H1 (cell line): Measurements from ENCODE around the gene FSTL4. TPM values are rescaled to one million over a fixed set of nuclear protein-coding genes. Genes with fewer than 3 reads are reported as not detected.

Source experiments
- CTCF ChIA-PET: fragments of 300-600 bp; sonication (Branson Sonifier 250); formaldehyde crosslinking; loops from one replicate; lab custom pipeline; 2021; ENCODE audit not compliant: partially characterized antibody; lab: Charles Lee
- POLR2A ChIA-PET: fragments of 300-600 bp; sonication (Branson Sonifier 250); formaldehyde crosslinking; loops from one replicate; lab custom pipeline; 2021; ENCODE audit warnings: inconsistent platforms; ENCODE audit not compliant: partially characterized antibody; lab: Charles Lee
- DNase-seq, 2 experiments: peaks; one replicate each; pipeline versions ENCODE4 v3.0.0 to v3.0.0-alpha.2; 2010 to 2022; ENCODE audit warnings: low spot score in 2 of 2, low read depth in 1 of 2, mixed read lengths in 1 of 2
- FAIRE-seq: peaks from 2 replicates; lab custom pipeline; 2011; peaks lifted over from hg19 to GRCh38; lab: Jason Lieb, UNC
- H2AFZ ChIP-seq: 2 replicates; pipeline ENCODE4 v1.8.1; 2012; ENCODE audit warnings: low read length, inconsistent platforms
- H2AK5ac ChIP-seq: 2 replicates; pipeline ENCODE4 v1.6.1; 2013; ENCODE audit warnings: low read depth, low read length
- H2BK120ac ChIP-seq: replicated peaks from 2 replicates; pipeline ENCODE3; 2013; ENCODE audit warnings: low read depth, low read length, inconsistent platforms
- H2BK12ac ChIP-seq: 2 replicates; pipeline ENCODE4 v1.6.1; 2013; ENCODE audit warnings: low read depth, low read length
- H2BK15ac ChIP-seq: 2 replicates; pipeline ENCODE4 v1.6.1; 2013; ENCODE audit warnings: low read length
- H2BK20ac ChIP-seq: 2 replicates; pipeline ENCODE4 v1.6.1; 2013; ENCODE audit warnings: low read length
- H2BK5ac ChIP-seq: 2 replicates; pipeline ENCODE4 v1.6.1; 2013; ENCODE audit warnings: low read depth, low read length
- H3K14ac ChIP-seq: 2 replicates; pipeline ENCODE4 v1.6.1; 2013; ENCODE audit warnings: inconsistent platforms; ENCODE audit not compliant: insufficient read length
- H3K18ac ChIP-seq: 2 replicates; pipeline ENCODE4 v1.6.1; 2013; ENCODE audit warnings: low read length; ENCODE audit errors: extremely low read depth
- H3K23ac ChIP-seq: 2 replicates; pipeline ENCODE4 v1.6.1; 2013; ENCODE audit warnings: inconsistent platforms; ENCODE audit not compliant: insufficient read length
- H3K23me2 ChIP-seq: 2 replicates; pipeline ENCODE4 v1.6.1; 2013; ENCODE audit warnings: low read depth, low read length
- H3K27ac ChIP-seq: 2 replicates; pipeline ENCODE4 v1.6.1; 2011; ENCODE audit warnings: low read depth, low read length, inconsistent platforms
- H3K27me3 ChIP-seq, 4 experiments: replicated peaks in 1 of 4; 1 replicate in 1 of 4; 2 replicates in 3 of 4; pipeline versions ENCODE4 v1.6.1 to v1.8.1; 2011 to 2013; ENCODE audit warnings: low read length in 3 of 4, mild to moderate bottlenecking in 3 of 4, inconsistent platforms in 2 of 4, mixed read lengths in 2 of 4, moderate library complexity in 1 of 4; ENCODE audit not compliant: control insufficient read depth in 3 of 4, insufficient read depth in 3 of 4; ENCODE audit errors: extremely low read depth in 1 of 4
- H3K36me3 ChIP-seq, 4 experiments: 2 replicates each; pipeline versions ENCODE4 v1.6.1 to v1.8.1; 2011 to 2013; ENCODE audit warnings: mild to moderate bottlenecking in 4 of 4, low read length in 3 of 4, moderate library complexity in 2 of 4, control low read depth in 1 of 4, inconsistent platforms in 1 of 4; ENCODE audit not compliant: insufficient read depth in 4 of 4, control insufficient read depth in 2 of 4
- H3K4ac ChIP-seq: replicated peaks from 2 replicates; pipeline ENCODE3; 2013; ENCODE audit warnings: low read length, low read depth, mixed read lengths, inconsistent platforms; ENCODE audit not compliant: insufficient read length
- H3K4me1 ChIP-seq, 4 experiments: replicated peaks in 1 of 4; 1 replicate in 1 of 4; 2 replicates in 3 of 4; pipeline versions ENCODE4 v1.6.1 to v1.8.1; 2011 to 2013; ENCODE audit warnings: low read length in 3 of 4, inconsistent platforms in 2 of 4, mixed read lengths in 1 of 4; ENCODE audit not compliant: insufficient read depth in 4 of 4, control insufficient read depth in 3 of 4
- H3K4me2 ChIP-seq, 2 experiments: 2 replicates each; pipeline versions ENCODE4 v1.6.1 to v1.8.1; 2011 to 2013; ENCODE audit warnings: low read depth in 2 of 2, low read length in 2 of 2, control low read depth in 1 of 2, inconsistent platforms in 1 of 2, mild to moderate bottlenecking in 1 of 2; ENCODE audit not compliant: insufficient read depth in 1 of 2
- H3K4me3 ChIP-seq, 4 experiments: fragments of 200-600, 300-600 bp in 1 of 4; sonication (generic), shearing (Covaris generic), sonication (Bioruptor Twin) in 1 of 4; 2 replicates each; pipeline versions ENCODE4 v1.5.1 to v1.8.1; 2011 to 2016; ENCODE audit warnings: low read length in 4 of 4, low read depth in 3 of 4, control low read depth in 2 of 4, inconsistent platforms in 2 of 4, mild to moderate bottlenecking in 2 of 4, mixed read lengths in 1 of 4, moderate library complexity in 1 of 4; ENCODE audit not compliant: insufficient read depth in 2 of 4; ENCODE audit errors: extremely low read depth in 1 of 4
- H3K56ac ChIP-seq: replicated peaks from 2 replicates; pipeline ENCODE3; 2013; ENCODE audit warnings: low read depth, mild to moderate bottlenecking, mixed read lengths, low read length, inconsistent platforms; ENCODE audit not compliant: insufficient read length
- H3K79me1 ChIP-seq: 2 replicates; pipeline ENCODE4 v1.6.1; 2013; ENCODE audit warnings: low read depth, low read length, control low read depth
- H3K79me2 ChIP-seq, 2 experiments: 2 replicates each; pipeline versions ENCODE4 v1.6.1 to v1.8.1; 2012 to 2013; ENCODE audit warnings: low read length in 2 of 2, mild to moderate bottlenecking in 2 of 2, inconsistent platforms in 1 of 2; ENCODE audit not compliant: insufficient read depth in 2 of 2, control insufficient read depth in 1 of 2
- H3K9ac ChIP-seq, 4 experiments: replicated peaks in 1 of 4; 1 replicate in 1 of 4; 2 replicates in 3 of 4; pipeline versions ENCODE4 v1.6.1 to v1.8.1; 2011 to 2013; ENCODE audit warnings: low read depth in 3 of 4, low read length in 3 of 4, control low read depth in 2 of 4, mild to moderate bottlenecking in 2 of 4, moderate library complexity in 2 of 4, inconsistent platforms in 1 of 4; ENCODE audit errors: extremely low read depth in 1 of 4
- H3K9me3 ChIP-seq, 2 experiments: 2 replicates each; pipeline versions ENCODE4 v1.6.1 to v1.8.1; 2012 to 2013; ENCODE audit warnings: mild to moderate bottlenecking in 2 of 2, moderate library complexity in 2 of 2, control low read depth in 1 of 2, inconsistent platforms in 1 of 2, low read depth in 1 of 2, low read length in 1 of 2, mixed read lengths in 1 of 2; ENCODE audit not compliant: insufficient read depth in 2 of 2
- H4K20me1 ChIP-seq, 2 experiments: replicated peaks in 1 of 2; 2 replicates each; pipeline versions ENCODE3 to v1.8.1; 2011 to 2013; ENCODE audit warnings: inconsistent platforms in 2 of 2, low read length in 2 of 2, mild to moderate bottlenecking in 1 of 2; ENCODE audit not compliant: insufficient read depth in 2 of 2, control insufficient read depth in 1 of 2
- H4K5ac ChIP-seq: 2 replicates; pipeline ENCODE4 v1.6.1; 2013; ENCODE audit warnings: low read length, low read depth, mixed read lengths, inconsistent platforms; ENCODE audit not compliant: insufficient read length
- H4K8ac ChIP-seq: 2 replicates; pipeline ENCODE4 v1.8.0; 2013; ENCODE audit warnings: mild to moderate bottlenecking, moderate library complexity, low read length, inconsistent platforms; ENCODE audit not compliant: insufficient read depth; ENCODE audit errors: extremely low read depth
- H4K91ac ChIP-seq: replicated peaks from 2 replicates; pipeline ENCODE3; 2013; ENCODE audit warnings: low read length, mixed read lengths, inconsistent platforms; ENCODE audit not compliant: insufficient read length
- CEBPB ChIP-seq: IDR thresholded peaks from 2 replicates; pipeline ENCODE4 v1.6.1; 2012; ENCODE audit warnings: low read depth, low read length
- GABPA ChIP-seq: IDR thresholded peaks from 2 replicates; pipeline ENCODE4 v1.6.1; 2011; ENCODE audit warnings: mild to moderate bottlenecking, low read length, moderate library complexity, borderline replicate concordance; ENCODE audit not compliant: insufficient read depth
- WGBS, 2 experiments: shearing (Covaris generic) in 1 of 2; methylation state at CpG; one replicate each; pipeline versions ENCODE4 v1.1.6 to v1.1.7; 2013 to 2015; ENCODE audit warnings: low lambda C conversion rate in 2 of 2, mixed read lengths in 2 of 2, inconsistent platforms in 1 of 2, low coverage in 1 of 2, missing lambda C conversion rate in 1 of 2; ENCODE audit not compliant: insufficient replicate concordance in 2 of 2, insufficient coverage in 1 of 2, insufficient read length in 1 of 2; ENCODE audit errors: extremely low coverage in 1 of 2, missing lambda C conversion rate in 1 of 2; 5-methylcytosine and 5-hydroxymethylcytosine counted together
- polyA plus RNA-seq, 7 experiments: library from polyadenylated mRNA; depleted of rRNA in 3 of 7; stranded (reverse) in 5 of 7; unstranded in 2 of 7; fragments of >200 nt in 5 of 7; fragments of 200-250 nt in 2 of 7; gene quantifications; 1 replicate in 5 of 7; 2 replicates in 1 of 7; 4 replicates in 1 of 7; pipeline versions ENCODE4 v1.2.1 to v1.2.3, GENCODE V29; 2011 to 2013; ENCODE audit warnings: missing spikeins in 2 of 7, mixed read lengths in 2 of 7
- total RNA-seq: library from RNA; stranded (reverse); fragmentation: NEBNext Ultra II Directional; extraction: Animal tissue kit (Norgen Biotek cat#: 25700); gene quantifications from 2 replicates; pipeline ENCODE4 v1.2.1, GENCODE V29; 2021

FSTL4 gene
- total and polyA plus RNA-seq, 2 of the 8 experiments (the other 6 are each of a cell fraction or from before 2014, with no cell fraction given), result 3.1 to 4.1 TPM

DNA sequence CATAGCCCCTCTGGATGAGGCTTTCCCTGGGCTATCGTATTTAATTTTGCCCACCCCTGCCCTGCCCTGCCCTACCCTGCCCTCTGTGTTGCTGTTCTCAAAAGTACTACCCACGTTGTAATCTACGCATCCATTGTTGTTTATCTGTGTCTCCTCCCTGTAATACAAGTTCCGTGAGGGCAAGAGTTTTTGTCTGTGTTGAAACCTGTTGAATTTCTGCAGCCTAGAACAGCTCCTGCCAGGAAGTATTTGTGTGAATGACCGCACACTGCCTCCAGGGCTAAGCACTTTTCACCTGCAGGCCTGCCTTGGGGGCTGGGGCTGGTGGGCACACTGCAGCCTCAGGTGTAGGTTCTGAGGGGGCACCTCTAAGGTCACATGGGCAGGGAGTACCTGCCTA is 315.7 kb downstream of the FSTL4 start:
- H3K79me2 ChIP-seq, result no peaks in the 10 kb centered on the region
- H3K23ac ChIP-seq, result no peak overlapping the region
- H3K23me2 ChIP-seq, result no peaks in the 10 kb centered on the region
- POLR2A ChIA-PET, result no interaction called here
- peaks cover 0 to 3% (median 0%) of the 10 kb centered on the region in 4 experiments; a peak in 1 of 7 replicates for H3K4me1 ChIP-seq
- no peak overlapping the region for H2BK12ac ChIP-seq
- no peak overlapping the region for H3K4me2 ChIP-seq
- CTCF ChIA-PET, result interaction anchor here (0.8 to 1.5 kb wide), 2 partner anchors 185 to 186 kb away, joined by 3 to 7 read pairs; no protein-coding TSS in a partner anchor
- no peak overlapping the region for H3K4ac ChIP-seq
- no peak overlapping the region for H2AFZ ChIP-seq
- FAIRE-seq (no peak), DNase-seq (no peak)
- H3K14ac ChIP-seq, result no peak overlapping the region
- no peak overlapping the region for H2BK120ac ChIP-seq
- H3K36me3 ChIP-seq, result no peaks in the 10 kb centered on the region
- no peak overlapping the region for H2BK5ac ChIP-seq
- no peaks in the 10 kb centered on the region for H4K20me1 ChIP-seq
- H3K79me1 ChIP-seq, result no peaks in the 10 kb centered on the region
- no peak overlapping the region for H3K56ac ChIP-seq
- no peak overlapping the region for H3K27ac ChIP-seq
- no peaks in the 10 kb centered on the region for H3K27me3 ChIP-seq
- H2AK5ac ChIP-seq, result no peak overlapping the region
- TF ChIP-seq CEBPB (no peak), GABPA (no peak)
- no peak overlapping the region for H3K4me3 ChIP-seq
- WGBS, 2 experiments, result 87% methylated on average over 5 of the region's 5 CpGs; no CpG with 5 or more reads in 1 of the 2 experiments
- H2BK15ac ChIP-seq, result no peak overlapping the region
- no peak overlapping the region for H4K8ac ChIP-seq
- H2BK20ac ChIP-seq, result no peak overlapping the region
- H3K9me3 ChIP-seq, result no peaks in the 10 kb centered on the region
- no peak overlapping the region for H3K18ac ChIP-seq
- H4K5ac ChIP-seq, result no peak overlapping the region
- H3K9ac ChIP-seq, result no peak overlapping the region
- no peak overlapping the region for H4K91ac ChIP-seq
